Effector CD4-positive, alpha-beta T cell (primary cell): Measurements from ENCODE around the gene NSD2.
"Not testable (repeated sequence)": the region's sequence is repeated elsewhere in the genome, so short reads cannot be mapped to it uniquely, and the experiment has no call there.

Experiments used
- DNase-seq: peaks from one replicate; pipeline ENCODE4 v3.0.0-alpha.2; 2020

Gene NSD2

GRCh38 chr4:1842339-1842895 is 28.8 kb upstream of the NSD2 start:
- DNase-seq: no peak

DNA sequence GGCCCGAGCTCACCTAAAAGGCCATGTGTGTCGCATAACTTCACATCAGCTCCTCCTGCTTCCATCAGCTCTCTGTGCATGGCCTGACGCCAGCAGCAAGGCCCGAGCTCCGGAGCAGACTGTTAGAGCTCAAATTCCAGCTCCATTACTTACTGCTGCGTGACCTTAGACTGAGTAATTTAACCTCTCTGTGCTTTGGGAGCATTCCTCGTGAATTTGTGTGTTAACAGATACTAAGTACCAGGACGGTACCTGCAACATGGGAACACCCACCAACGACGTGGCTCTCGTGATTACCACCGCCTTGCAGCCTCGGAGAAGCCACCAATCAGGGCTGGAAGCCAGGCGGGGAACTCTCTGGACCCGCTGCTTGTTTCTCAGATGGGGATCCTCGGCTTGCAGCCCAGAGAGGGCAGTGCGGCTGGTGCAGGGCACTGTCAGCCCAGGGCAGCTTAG is 28.2 kb upstream of the NSD2 start:
- DNase-seq: no peak

DNA sequence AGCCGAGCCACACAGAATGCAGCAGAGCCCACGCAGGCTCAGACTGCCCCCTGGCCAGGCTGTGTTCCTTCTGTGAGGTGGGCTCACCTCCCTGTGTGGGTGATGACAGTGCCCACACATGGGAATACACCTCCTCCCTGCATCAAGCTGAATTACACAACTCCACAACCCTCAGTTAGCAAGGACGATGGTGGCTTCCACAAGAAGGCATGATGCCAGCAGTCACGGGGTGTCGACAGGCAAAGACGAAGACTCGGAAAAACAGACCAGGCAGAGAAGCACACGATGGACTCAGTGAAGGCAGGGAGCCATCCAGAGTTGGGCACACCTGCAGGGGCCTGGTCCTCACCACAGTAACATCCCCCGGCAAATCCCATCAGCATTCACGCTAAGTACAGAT is 27.3 kb upstream of the NSD2 start:
- no peak for DNase-seq

- DNase-seq: not testable (repeated sequence)
Observed at GRCh38 chr4:1844618-1845017, 26.6 kb upstream of the NSD2 start.

- DNase-seq: no peak
Observed at GRCh38 chr4:1846580-1846979, 24.6 kb upstream of the NSD2 start.

- no peak for DNase-seq
Observed at GRCh38 chr4:1850276-1850675, 20.9 kb upstream of the NSD2 start.

DNA sequence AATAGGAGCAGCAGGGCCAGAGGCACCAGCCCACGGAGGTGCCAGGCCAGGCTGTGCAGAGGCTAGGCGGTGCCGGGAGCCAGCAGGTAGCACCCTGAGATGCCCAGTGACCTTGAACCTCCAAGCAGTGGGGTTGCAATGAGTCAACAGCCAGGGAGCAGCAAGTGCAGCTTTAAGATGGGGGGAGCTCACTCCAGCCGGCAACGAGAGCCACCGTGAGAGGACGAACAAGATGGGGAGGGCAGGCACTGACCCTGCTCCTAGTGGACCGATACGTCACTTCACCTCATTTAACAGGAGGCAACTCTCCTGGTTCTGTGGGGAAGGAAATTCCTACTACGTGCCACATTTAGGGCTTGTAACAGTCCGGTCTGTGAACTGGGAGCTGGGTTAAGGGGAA is 20.0 kb upstream of the NSD2 start:
- no peak for DNase-seq

- DNase-seq: no peak
Observed at GRCh38 chr4:1851575-1852410, 19.4 kb upstream of the NSD2 start.

DNA sequence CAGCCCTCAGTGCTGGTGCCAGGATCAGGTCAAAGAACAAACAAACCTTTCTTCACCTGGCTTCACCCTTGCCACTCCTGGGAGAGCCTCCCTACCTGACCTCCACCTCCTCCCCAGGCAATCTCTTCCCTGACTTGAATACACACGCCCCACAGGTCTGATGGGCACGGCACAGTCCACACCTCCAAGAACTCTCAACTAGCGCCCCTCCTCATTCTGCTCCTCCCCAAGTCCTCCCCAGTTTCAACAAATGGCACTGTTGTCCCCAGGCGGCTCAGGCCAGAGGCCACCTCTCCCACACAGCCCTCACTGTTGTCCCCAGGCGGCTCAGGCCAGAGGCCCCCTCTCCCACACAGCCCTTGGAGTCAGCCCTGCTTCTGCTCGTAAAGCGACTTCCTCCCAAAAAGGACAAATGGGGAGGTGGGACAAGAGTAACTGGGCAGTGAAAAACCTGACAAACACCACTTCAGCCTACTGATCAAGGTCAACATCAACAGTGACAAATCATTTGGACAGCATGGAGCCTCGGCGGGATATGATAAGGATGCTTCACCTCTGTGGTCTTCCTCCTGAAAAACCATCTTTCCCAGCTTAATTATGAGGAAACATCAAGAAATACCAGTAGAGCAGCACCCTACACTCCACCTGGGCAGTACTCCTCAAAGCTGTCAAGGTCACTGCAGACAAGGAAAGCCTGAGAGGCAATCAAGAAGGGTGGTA is 18.1 kb upstream of the NSD2 start:
- no peak for DNase-seq

DNA sequence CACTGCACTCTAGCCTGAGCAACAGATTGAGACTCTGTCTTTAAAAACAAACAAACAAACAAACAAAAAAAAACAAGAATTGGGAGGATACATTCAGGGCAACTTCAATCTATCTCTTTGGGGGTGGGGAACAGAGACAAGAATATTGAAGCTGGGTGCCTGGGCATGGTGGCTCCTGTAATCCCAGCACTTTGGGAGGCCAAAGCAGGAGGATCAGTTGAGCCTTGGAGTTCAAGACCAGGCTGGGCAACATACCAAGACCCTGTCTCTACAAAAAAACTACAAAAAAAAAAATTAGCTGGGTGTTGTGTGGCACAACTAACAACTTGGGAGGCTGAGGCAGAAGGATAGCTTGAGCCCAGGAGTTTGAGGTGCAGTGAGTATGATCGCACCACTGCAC is 16.4 kb upstream of the NSD2 start:
- no peak for DNase-seq

DNA sequence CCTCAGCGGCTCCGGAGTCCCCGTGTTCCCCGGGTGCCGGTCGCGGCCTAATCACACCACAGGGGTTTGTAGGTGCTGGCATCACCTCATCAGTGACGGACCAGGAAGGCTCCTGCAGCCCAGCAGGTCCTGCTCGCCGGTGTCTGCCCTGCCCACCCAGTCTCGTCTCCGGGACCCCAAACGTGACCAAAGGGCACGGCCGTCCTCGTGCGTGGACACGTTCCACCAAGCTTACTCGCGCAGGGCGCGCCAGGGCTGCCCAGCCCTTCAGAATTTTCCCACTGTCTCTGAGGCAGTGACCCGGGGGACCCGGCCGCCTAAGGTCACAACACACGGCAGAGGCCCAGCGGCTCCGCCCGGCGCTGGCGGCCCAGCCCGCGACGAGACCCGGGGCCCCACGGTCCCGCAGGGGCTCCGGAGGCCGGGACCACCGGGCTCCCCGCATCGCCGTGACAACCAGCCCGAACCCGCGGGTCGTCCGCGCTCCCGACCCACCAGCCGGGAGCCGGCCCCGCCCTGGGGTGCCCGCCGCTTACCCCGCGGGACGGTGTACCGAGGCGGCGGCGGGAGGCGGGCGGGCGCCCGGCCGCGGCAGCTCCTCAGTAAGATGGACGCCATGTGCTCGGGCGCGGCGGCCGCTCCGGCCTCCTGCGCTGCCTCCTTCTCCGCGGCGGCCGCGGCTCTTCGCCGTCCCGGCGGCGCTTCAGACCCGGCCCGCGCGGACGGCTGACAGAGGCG is 15.7 kb upstream of the NSD2 start:
- no peak for DNase-seq

GRCh38 chr4:1856071-1856942 is 14.9 kb upstream of the NSD2 start, which contains the start of gene LETM1:
Gene LETM1, minus strand, starts transcription at chr4:1856156. Its CDS starts 206 bp downstream, at chr4:1855950.
- DNase-seq: peak; percentile 91

DNA sequence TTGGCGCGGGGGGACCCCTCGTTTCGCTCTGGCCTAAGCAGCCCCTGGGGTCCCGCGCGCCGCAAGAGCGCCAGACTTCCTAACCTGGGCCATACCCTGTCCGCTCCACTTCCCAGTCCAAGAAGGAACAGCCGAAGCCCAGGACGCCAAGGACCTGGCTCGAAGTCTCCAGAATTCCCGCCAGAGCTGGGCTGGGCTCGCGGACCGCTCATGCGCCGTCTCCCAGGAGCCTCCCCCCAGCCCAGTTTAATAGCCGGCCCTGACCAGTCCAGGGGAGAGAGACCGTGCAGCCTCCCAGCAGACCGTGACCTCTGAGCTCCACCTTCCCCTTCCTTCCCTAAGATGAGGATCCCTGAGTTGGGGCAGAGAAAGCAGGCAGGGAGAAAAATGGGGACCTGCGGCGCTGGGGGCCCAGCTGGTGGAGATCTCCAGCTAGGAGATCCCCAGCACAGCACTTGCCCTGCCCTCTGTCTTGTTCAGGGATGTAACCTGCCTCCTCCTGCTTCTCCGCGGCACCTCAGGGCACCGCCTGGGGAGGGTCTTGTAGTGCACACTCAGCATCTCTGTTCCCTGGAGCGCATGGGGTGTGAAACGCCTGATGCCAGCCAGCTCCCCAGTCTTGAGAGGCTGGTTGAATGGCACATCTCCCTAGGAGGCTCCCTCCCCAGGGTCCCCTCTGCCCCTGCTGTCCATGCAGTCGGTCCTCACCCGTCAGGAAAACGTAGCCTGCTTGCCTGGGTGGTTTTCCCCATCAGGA is 14.1 kb upstream of the NSD2 start:
- DNase-seq: no peak

- no peak for DNase-seq
Observed at GRCh38 chr4:1857931-1858330, 13.3 kb upstream of the NSD2 start.

GRCh38 chr4:1859389-1859753 is 11.8 kb upstream of the NSD2 start:
- no peak for DNase-seq

- DNase-seq: no peak
Observed at GRCh38 chr4:1862055-1862911, 8.9 kb upstream of the NSD2 start.

DNA sequence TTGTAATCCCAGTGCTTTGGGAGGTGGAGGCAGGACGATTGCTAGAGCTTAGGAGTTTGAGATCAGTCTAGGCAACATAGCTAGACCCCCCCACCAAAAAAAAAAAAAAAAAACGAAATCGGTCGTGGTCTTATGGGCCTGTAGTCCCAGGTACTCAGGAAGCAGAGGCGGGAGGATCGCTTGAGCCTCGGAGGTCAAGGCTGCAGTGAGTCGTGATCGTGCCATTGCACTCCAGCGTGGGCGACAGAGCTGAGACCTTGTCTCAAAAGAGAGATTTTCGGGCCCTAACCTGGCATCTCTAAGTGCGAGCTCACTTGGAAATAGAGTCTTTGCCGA is 8.3 kb upstream of the NSD2 start:
- DNase-seq: no peak

DNA sequence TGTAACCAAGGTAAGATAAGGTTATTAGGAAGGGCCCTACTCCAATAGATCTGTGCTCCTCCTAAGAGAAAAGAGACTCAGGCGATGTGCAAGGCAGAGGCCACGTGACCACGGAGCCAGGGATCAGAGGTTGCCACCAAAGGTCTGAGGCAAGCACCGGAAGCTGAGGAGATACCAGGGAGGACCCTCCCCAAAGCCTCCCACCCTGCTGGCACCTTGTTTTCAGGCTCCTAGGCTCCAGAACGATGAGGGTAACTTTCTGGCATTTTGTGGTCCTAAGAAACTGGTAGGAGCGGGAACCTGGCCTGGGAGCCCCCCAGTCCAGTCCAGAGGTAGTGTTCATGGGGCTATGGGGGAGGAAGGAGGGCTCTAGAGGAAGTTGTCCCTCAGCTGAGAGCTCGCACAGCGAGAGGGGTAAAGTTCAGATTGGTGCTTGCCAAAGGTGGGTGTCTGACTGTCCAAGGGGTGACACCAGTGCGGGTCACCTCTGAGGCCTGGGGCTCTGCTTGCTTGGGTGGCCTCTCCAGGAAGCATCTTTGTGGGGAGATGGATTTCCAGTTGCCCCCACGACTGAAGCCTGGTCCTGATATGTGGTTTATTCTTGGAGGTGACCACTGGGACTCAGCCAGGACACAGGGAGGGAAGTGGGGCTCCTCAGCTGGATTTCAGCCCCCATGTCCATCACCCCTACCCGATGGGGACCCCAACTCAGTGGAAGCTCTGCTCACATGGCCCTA is 7.7 kb upstream of the NSD2 start:
- no peak for DNase-seq

GRCh38 chr4:1864076-1865008 is 6.9 kb upstream of the NSD2 start:
- DNase-seq: no peak
